Immature natural killer cell (primary cell): ENCODE data around the gene CHST11. TPM values are rescaled to one million over a fixed set of nuclear protein-coding genes. Genes with fewer than 3 reads are reported as not detected.

ENCODE experiments used
- DNase-seq, 3 donors: peaks; one replicate each; pipeline ENCODE4 v3.0.0; 2022; ENCODE audit warnings: mixed read lengths in 1 of 3
- H3K27ac Mint-ChIP-seq, 6 donors: one replicate each; pipeline ENCODE4 v1.8.0; 2020; ENCODE audit warnings: mixed read lengths in 6 of 6, mild to moderate bottlenecking in 5 of 6, inconsistent platforms in 4 of 6, moderate library complexity in 3 of 6
- H3K27me3 Mint-ChIP-seq, 3 donors: one replicate each; pipeline ENCODE4 v1.8.0; 2020 to 2021; ENCODE audit warnings: low read depth in 3 of 3, mild to moderate bottlenecking in 3 of 3, mixed read lengths in 3 of 3, moderate library complexity in 3 of 3, inconsistent platforms in 1 of 3
- H3K36me3 Mint-ChIP-seq, 3 donors: one replicate each; pipeline ENCODE4 v1.8.0; 2020; ENCODE audit warnings: mixed read lengths in 3 of 3, inconsistent platforms in 2 of 3, mild to moderate bottlenecking in 2 of 3
- H3K4me1 Mint-ChIP-seq, 2 donors: one replicate each; pipeline ENCODE4 v1.8.0; 2020; ENCODE audit warnings: inconsistent platforms in 2 of 2, mild to moderate bottlenecking in 2 of 2, mixed read lengths in 2 of 2, moderate library complexity in 1 of 2
- H3K4me3 Mint-ChIP-seq, 5 donors: one replicate each; pipeline ENCODE4 v1.8.0; 2020; ENCODE audit warnings: mild to moderate bottlenecking in 5 of 5, mixed read lengths in 5 of 5, inconsistent platforms in 3 of 5, moderate library complexity in 3 of 5
- H3K9me3 Mint-ChIP-seq, 6 donors: one replicate each; pipeline ENCODE4 v1.8.0; 2020; ENCODE audit warnings: mild to moderate bottlenecking in 6 of 6, mixed read lengths in 6 of 6, inconsistent platforms in 4 of 6, moderate library complexity in 3 of 6
- polyA plus RNA-seq, 3 donors: library from polyadenylated mRNA; unstranded; fragments of 300-500 nt; fragmentation: Illumina TruSeq; gene quantifications; one replicate each; pipeline ENCODE4 v1.2.3, GENCODE V29; 2021

The CHST11 gene
- polyA plus RNA-seq, 3 donors from 2014 or later = 42.5 to 90.1 (median 78.4) TPM

DNA sequence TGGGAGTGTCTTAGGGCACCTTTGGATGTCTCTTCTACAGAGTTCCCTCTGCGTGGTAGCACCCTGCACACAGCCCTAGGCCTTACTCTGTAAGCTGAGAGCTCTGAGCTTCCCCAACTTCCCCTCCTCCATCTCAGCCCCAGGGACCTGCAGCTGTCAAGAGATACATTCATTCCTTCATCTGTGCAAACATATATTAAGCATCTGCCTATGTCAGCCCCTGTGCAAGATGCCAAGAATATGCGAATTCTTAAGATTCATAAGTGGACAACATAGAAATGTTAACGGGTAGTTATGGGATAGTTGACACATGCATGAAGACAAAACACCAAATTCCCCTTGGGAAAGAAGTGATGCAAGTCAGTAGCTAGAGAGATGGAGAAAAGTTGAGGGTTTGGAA, 310.5 kb downstream of the CHST11 start:
- H3K9me3 Mint-ChIP-seq = peaks cover 0 to 2% (median 0%) of the 10 kb centered on the region in 6 donors
- H3K36me3 Mint-ChIP-seq = peaks cover 0 to 4% (median 0%) of the 10 kb centered on the region in 3 donors

DNA sequence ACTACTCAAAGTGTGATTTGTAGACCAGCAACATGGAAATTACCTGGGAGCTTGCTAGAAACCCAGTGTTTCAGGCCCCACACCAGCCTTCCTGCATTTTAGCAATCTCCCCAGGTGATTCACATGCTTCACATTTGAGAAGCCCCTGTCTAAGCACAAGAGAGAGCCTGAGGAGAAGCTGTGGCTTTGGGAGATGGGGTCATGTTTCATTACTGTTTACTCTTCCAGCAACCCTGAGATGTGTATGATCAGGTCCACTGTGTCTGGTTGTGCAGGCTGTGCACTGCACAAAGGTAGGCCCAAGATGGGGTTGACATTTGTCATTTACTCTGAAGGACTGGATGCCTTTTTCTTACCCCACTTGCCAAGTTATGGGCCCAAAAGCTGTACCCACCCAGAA, 311.3 kb downstream of the CHST11 start:
- no peak for DNase-seq
- Mint-ChIP-seq H3K9me3 (peaks cover 5 to 8% (median 6%) of the 10 kb centered on the region in 6 donors), H3K27ac (no peak overlapping the region), H3K4me1 (peaks cover 22 to 23% of the 10 kb centered on the region in 2 donors), H3K4me3 (no peak overlapping the region), H3K36me3 (peaks cover 4 to 12% (median 6%) of the 10 kb centered on the region in 3 donors), H3K27me3 (peaks cover 4 to 6% (median 5%) of the 10 kb centered on the region in 3 donors)

More for the DNA sequence above, 310.5 kb downstream of the CHST11 start:
- Mint-ChIP-seq H3K4me1 (peaks cover 25 to 27% of the 10 kb centered on the region in 2 donors), H3K27ac (no peak overlapping the region), H3K4me3 (no peak overlapping the region), H3K27me3 (peaks cover 4 to 10% (median 6%) of the 10 kb centered on the region in 3 donors)
- no peak for DNase-seq

DNA sequence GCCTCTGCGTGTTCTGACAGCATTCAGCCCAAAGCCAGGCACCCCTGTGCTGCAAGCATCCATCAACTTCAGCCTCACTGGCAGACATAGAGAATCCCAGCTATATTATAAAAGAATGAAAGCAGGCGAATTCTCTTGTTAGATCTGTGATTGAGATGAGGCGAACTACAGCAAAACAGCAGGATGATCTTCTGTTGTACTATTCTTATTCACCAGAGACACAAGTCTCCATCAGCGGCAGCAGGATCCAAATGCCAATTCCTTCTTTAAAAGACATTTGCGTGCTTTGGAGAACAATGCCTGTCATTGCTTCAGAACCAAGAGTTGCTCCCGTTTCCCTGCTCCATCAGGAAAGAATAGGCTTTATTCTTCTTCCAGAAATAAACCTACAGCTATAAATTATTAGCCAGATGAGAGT, 312.4 kb downstream of the CHST11 start:
- Mint-ChIP-seq H3K27ac (no peak overlapping the region), H3K27me3 (peaks cover 0 to 6% (median 5%) of the 10 kb centered on the region in 3 donors), H3K4me1 (peaks cover 14 to 15% of the 10 kb centered on the region in 2 donors), H3K4me3 (no peak overlapping the region), H3K9me3 (peaks cover 6 to 20% (median 14%) of the 10 kb centered on the region in 6 donors), H3K36me3 (peaks cover 14 to 23% (median 18%) of the 10 kb centered on the region in 3 donors)
- no peak for DNase-seq

DNA sequence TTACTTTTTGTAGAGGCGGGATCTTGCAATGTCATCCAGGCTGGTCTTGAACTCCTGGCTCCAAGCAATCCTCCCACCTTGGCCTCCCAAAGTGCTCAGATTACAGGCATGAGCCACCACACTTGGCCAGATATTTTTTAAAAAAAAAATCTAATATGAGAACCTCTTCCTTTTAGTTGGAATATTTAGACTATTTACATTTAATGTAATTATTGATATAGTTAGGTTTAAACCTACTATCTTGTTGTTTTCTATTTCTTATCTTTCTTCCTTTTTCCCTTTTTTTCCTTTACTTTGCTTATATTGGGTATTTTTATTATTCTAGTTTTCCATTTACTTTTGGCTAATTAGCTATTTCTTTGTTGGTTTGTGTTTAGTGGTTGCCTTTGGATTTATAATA, 315.6 kb downstream of the CHST11 start:
- H3K36me3 Mint-ChIP-seq = peaks cover 14 to 23% (median 18%) of the 10 kb centered on the region in 3 donors
- peaks cover under 1 to 4% (median 2%) of the 10 kb centered on the region in 3 donors for H3K27me3 Mint-ChIP-seq
- no peak overlapping the region for H3K27ac Mint-ChIP-seq
- no peak for DNase-seq
- H3K9me3 Mint-ChIP-seq = peaks cover 6 to 20% (median 15%) of the 10 kb centered on the region in 6 donors
- no peaks in the 10 kb centered on the region for H3K4me1 Mint-ChIP-seq
- no peak overlapping the region for H3K4me3 Mint-ChIP-seq

DNA sequence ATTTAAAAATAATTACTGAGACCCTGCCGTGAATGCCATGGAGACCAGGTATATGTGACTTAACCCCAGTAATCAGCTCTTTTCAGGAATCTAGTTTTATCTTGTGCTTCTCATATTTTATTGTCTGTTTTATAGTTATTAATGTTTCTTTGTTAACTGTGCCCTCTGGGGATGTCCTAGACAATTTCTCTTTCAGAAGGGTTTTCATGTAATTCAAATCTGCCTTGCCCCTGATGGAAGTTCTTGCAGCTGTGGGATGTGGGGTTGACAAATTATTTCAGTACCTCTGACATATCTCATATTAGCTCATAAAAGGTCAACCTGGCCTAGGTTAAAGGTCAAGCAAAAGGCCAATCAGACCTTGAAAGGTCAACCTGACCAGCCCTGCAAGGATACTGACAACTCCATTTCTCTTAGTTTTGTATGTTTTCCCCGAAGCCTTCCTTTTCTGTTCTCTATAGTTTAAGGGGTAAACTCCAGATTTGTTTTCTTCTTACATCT, 319.0 kb downstream of the CHST11 start:
- no peaks in the 10 kb centered on the region for H3K4me1 Mint-ChIP-seq

DNA sequence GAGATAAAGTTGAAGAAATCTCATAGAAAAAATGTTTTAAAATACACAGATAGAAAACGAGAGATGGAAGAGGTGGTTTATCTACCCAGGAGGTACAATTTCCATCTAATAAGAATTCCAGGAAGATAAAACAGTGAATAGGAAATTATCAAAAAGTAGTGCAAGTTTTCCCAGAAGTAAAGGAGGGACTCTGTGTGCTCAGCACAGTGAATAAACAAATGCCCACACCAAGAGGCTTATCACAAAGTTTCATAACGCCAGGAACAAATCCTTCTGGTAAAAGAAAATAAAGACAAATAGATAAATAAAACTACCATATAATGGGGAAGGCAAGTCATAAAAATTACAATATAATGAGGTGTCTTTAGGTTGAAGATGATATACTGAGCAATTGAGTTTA, 322.4 kb downstream of the CHST11 start:
- H3K27ac Mint-ChIP-seq = no peak overlapping the region
- H3K4me1 Mint-ChIP-seq = no peaks in the 10 kb centered on the region
- no peak for DNase-seq
- no peak overlapping the region for H3K4me3 Mint-ChIP-seq
- H3K36me3 Mint-ChIP-seq = peaks cover under 1 to 5% (median under 1%) of the 10 kb centered on the region in 3 donors
- peaks cover 0 to 4% (median under 1%) of the 10 kb centered on the region in 6 donors for H3K9me3 Mint-ChIP-seq
- peaks cover 0 to 4% (median 1%) of the 10 kb centered on the region in 3 donors for H3K27me3 Mint-ChIP-seq

More for the DNA sequence above, 319.0 kb downstream of the CHST11 start:
- Mint-ChIP-seq H3K27ac (no peak overlapping the region), H3K36me3 (peaks cover 18 to 23% (median 19%) of the 10 kb centered on the region in 3 donors), H3K9me3 (peaks cover 6 to 20% (median 16%) of the 10 kb centered on the region in 6 donors), H3K27me3 (peaks cover 0 to 2% (median 1%) of the 10 kb centered on the region in 3 donors), H3K4me3 (no peak overlapping the region)
- no peak for DNase-seq

DNA sequence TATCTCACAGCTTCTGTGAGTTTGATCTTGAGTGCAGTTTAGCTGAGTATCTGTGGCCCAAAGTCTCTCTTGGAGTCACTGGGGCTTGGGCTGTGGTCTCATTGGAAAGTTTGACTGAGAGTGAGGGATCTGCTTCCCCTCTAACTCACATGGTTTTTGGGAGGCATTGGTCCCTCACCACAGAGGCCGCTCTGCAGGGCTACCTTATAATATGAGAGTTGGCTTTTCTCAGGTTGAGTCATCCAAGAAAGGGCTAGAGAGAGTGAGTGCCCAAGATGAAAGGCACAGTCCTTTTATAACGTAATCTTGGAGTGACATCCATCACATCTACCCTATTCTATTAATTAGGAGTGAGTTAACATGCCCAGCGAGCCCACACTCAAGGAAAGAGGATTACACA, 325.5 kb downstream of the CHST11 start:
- Mint-ChIP-seq H3K4me3 (no peak overlapping the region), H3K4me1 (no peaks in the 10 kb centered on the region), H3K36me3 (peaks cover 0 to 5% (median 0%) of the 10 kb centered on the region in 3 donors), H3K27me3 (peaks cover 0 to 2% (median 2%) of the 10 kb centered on the region in 3 donors), H3K27ac (no peak overlapping the region), H3K9me3 (peaks cover 0 to 3% (median 0%) of the 10 kb centered on the region in 6 donors)
- no peak for DNase-seq

DNA sequence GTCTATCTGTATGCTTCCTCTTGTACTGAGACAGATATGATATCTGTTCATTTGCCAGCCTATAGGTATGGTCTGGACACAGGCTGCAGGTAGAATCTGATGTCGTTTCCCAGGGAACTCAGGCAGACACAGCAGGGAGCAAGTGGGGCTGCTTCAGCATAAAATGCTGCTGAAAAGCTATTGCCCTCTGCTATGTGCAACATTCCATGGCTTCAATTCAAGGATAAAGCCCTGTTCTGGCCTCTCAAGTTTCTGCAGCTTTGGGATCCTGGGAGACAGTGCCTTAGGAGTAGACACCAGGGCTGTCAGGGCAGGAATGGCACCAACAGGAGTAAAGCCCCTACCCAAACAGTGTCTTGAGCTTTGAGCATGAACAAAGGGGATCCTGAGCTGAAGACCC, 327.8 kb downstream of the CHST11 start:
- Mint-ChIP-seq H3K9me3 (peaks cover 0 to 3% (median 0%) of the 10 kb centered on the region in 6 donors), H3K27ac (no peak overlapping the region), H3K4me3 (no peak overlapping the region), H3K4me1 (no peaks in the 10 kb centered on the region), H3K27me3 (peaks cover 0 to 2% (median 1%) of the 10 kb centered on the region in 3 donors), H3K36me3 (no peaks in the 10 kb centered on the region)
- DNase-seq = no peak

DNA sequence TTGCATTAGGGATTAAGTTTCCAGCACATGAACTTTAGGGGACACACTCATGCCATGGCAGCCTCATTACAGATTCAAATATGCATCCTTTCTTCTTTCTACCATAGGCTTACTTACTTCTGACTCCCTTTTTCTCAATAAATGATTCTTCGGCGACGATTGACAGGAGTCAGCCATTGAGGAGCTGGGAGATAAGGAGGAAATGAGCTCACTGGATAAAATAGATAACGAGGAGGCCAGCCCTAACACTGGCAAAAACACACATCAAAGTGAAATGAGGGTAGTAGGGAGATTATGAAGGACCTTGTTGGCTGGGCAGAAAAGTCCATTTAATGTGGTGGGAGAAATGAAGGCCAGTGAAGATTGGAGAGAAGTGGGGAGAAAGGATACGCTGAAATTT, 329.1 kb downstream of the CHST11 start:
- Mint-ChIP-seq H3K4me1 (peaks cover 4 to 7% of the 10 kb centered on the region in 2 donors), H3K27ac (no peak overlapping the region), H3K9me3 (no peaks in the 10 kb centered on the region), H3K27me3 (peaks cover 0 to 2% (median 1%) of the 10 kb centered on the region in 3 donors), H3K4me3 (no peak overlapping the region), H3K36me3 (no peaks in the 10 kb centered on the region)
- no peak for DNase-seq

DNA sequence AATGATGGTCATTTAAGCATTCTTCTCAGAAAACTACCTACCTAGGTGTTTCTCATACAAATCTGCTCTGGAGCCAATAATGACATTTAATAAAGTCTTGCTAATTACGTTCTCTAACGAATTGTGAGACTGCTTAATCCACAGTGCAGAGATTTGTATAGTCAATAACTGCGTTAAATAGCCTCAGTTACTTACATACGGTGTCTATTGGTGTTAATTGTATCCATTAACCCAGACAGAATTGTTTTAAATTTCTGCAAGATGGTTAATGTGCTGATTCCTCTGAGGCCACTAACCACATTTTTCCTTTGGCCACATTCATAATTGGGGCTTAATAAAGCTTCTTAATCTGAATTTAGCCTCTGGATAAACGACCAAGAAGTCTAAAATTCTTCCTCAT, 329.6 kb downstream of the CHST11 start:
- Mint-ChIP-seq H3K27ac (no peak overlapping the region), H3K4me1 (peaks cover 4 to 7% of the 10 kb centered on the region in 2 donors), H3K9me3 (no peaks in the 10 kb centered on the region), H3K27me3 (peaks cover 0 to 1% (median 0%) of the 10 kb centered on the region in 3 donors), H3K4me3 (no peak overlapping the region), H3K36me3 (no peaks in the 10 kb centered on the region)
- DNase-seq = no peak

DNA sequence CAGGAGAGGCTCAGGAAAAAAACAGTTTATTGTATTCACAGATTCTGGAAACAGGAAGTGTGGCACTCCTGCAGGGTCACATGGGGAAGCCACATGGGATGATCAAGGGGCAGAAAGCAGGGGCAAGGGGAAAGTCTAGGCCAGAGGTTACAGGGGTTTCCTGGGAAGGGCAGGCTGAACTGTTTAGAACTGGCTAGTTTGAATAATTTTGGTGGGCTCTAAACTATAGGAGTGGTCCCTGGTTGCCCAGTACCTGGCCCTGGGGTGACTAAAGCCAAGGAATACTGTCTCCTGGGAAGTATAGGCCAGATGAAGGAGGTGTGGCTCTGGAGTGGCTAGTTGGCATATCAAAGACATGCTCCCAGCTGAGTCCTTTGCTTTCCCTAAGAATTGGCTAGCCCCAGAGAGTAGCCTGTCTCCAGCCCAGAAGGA, 332.1 kb downstream of the CHST11 start:
- Mint-ChIP-seq H3K9me3 (no peaks in the 10 kb centered on the region), H3K27me3 (peaks cover 0 to 1% (median 0%) of the 10 kb centered on the region in 3 donors), H3K27ac (no peak overlapping the region), H3K36me3 (no peaks in the 10 kb centered on the region), H3K4me3 (no peak overlapping the region), H3K4me1 (peaks cover 4 to 7% of the 10 kb centered on the region in 2 donors)
- no peak for DNase-seq

DNA sequence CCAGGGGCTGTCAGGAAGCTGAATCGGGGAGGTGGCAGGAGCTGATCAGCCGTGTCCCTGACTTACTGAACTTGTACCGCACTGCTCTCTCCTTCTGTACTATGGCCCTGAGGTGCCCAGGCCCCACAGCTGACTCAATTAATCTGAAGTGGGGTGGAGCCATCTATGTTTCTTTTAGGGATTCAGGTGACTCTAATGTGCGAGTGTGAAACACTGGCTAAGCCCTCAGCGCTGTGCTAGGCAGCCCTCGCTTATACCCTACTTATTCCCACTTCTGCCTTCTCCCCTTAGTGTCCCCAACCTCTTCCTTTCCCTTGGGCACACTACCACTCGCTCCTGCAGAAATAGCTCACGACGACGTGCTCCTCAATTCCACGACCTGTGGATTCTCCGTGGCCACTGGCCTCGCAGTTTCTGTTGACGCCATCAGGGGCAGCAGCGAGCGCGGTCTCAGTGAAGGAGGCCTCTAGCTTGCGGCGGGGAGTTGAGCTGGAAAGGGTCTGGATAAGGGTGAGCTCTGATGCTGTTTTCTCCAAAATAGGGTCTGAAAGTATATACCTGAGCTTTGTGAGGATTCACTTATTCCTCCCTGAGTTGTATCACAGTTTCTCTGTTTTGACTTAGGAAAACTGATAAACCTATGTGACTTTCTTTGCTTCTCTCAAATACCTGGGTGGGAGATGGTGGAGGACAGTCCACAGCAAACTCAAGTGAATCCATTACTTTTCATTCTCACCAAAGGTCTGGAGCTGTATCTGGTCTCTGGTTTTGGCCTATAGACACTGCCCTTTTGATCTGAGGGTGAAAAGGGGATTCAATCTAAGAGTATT, 333.8 kb downstream of the CHST11 start:
- no peak overlapping the region for H3K27ac Mint-ChIP-seq
- DNase-seq = peak; percentile 17 to 33 (median 30)
- H3K36me3 Mint-ChIP-seq = no peaks in the 10 kb centered on the region
- no peaks in the 10 kb centered on the region for H3K9me3 Mint-ChIP-seq
- peaks cover 0 to 1% (median 0%) of the 10 kb centered on the region in 3 donors for H3K27me3 Mint-ChIP-seq
- peak overlapping the region in 2 of 5 donors; percentile 38 to 54 for H3K4me3 Mint-ChIP-seq
- peaks cover 4 to 7% of the 10 kb centered on the region in 2 donors for H3K4me1 Mint-ChIP-seq

DNA sequence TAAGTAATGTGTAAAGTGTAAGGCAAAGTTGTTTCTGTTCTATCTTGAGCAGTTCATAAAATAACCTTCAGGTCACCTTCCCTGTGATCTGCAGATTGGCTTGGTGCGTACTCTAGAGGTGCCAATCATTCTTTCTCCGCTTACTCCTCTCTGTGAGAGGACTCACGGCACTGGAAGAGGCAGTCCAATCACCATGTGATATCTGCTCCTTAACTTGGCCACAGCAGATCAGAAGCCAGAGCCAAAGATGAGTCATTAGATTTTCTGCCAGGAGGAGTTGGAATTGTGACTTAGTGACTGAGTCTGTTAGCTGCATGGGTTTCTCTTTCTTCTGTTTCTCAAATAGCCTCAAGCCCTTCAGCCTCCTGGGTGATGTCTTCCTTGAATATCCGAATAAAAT, 335.8 kb downstream of the CHST11 start:
- Mint-ChIP-seq H3K4me1 (peaks cover 4 to 7% of the 10 kb centered on the region in 2 donors), H3K36me3 (no peaks in the 10 kb centered on the region), H3K4me3 (no peak overlapping the region), H3K9me3 (peaks cover 0 to 1% (median 0%) of the 10 kb centered on the region in 6 donors), H3K27me3 (peaks cover 0 to 3% (median 1%) of the 10 kb centered on the region in 3 donors), H3K27ac (no peak overlapping the region)
- no peak for DNase-seq

DNA sequence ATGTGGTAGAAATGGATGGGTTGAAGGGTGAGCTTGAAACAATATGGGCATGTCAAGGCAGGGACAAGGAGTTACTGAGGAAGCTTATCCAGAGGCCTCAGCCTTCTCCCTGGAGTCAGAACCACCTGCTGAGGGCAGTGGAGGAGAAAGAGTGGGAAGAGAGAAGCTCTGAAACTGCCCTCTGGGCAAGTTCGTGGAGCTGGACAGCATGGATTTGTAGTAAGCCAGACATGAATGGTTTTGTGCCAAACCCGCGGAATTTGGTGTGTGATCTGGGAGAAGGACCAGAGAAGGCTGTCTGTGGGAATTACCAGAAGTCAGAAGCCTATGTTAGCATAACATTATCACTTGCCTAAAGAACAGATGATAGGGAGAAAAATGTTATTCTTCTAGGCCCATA, 336.5 kb downstream of the CHST11 start:
- no peak overlapping the region for H3K4me3 Mint-ChIP-seq
- no peak overlapping the region for H3K27ac Mint-ChIP-seq
- peaks cover 0 to 1% (median 0%) of the 10 kb centered on the region in 6 donors for H3K9me3 Mint-ChIP-seq
- H3K36me3 Mint-ChIP-seq = no peaks in the 10 kb centered on the region
- peaks cover 0 to 6% (median 1%) of the 10 kb centered on the region in 3 donors for H3K27me3 Mint-ChIP-seq
- DNase-seq = no peak
- H3K4me1 Mint-ChIP-seq = peaks cover 4 to 7% of the 10 kb centered on the region in 2 donors
